Adipose tissue (tissue), 3 donors: ENCODE data around the gene PRM3. TPM values are rescaled to one million over a fixed set of nuclear protein-coding genes. Genes with fewer than 3 reads are reported as not detected.

Source experiments
- H3K27ac ChIP-seq: one replicate; pipeline ENCODE4 v1.5.1; 2013; ENCODE audit warnings: low read depth, low read length
- WGBS, 3 donors: extraction: QIAGEN DNeasy Blood & Tissue Kit; methylation state at CpG; one replicate each; pipeline ENCODE4 v1.1.7; 2013; 5-methylcytosine and 5-hydroxymethylcytosine counted together
- polyA plus RNA-seq, 3 donors: library from polyadenylated mRNA; stranded (reverse); fragments of 200-250 nt; gene quantifications; one replicate each; pipeline ENCODE4 v1.2.3, GENCODE V29; 2013
- donor health status: healthy with polysubstance abuse.
- donor health status: Bipolar disorder and iron deficiency.
- donor health status: healthy.

Gene PRM3
- polyA plus RNA-seq, 3 donors, result not detected

DNA sequence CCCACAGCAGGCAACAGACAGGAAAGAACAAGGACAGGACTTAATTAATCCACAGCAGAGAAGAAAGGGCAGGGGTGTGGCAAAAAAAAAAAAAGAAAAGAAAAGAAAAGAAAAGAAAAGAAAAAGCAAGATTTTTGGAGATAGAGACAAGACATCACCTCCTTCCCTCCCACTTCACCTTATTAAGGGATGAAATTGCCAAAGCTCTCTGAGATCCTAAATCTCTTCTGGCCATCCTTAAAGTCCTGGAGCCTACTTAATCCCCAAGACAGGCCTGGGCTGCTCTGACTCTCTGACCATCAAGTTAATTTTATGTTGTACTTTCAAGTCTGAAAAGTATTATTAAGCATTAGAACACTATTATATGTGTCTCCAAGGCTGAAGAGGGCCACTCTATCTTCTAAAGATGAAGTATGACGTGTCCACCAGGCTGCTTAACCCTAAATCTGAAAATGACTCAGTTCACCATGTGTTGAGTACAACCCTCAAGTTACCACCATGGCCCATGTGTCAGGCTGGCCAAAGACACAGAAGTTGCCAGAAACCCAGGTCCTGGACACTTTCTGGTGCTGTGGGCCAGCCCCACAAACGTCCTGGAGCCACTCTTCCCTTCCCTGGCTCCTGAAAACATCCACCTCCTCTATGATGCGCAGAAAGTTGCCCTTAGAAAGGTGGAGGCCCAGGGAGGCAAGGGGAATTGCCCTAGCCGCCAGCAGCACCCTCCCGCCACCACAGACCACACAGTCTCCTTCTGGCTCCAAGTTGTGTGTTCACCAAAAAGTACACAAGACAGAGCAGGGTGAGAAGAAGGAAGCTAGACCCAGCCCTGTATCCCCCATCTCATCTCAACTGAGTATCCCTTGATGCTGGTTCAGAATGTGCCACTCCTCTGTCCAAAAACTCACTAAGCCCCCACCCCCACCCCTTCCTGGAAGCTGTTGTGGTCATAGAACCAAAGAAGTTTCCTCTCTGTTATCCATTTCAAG lies 20.1 kb downstream of the PRM3 start:
- 75 to 86% (median 82%) methylated on average over 5 of the region's 5 CpGs for WGBS, 3 donors
- H3K27ac ChIP-seq, result no peak overlapping the region

DNA sequence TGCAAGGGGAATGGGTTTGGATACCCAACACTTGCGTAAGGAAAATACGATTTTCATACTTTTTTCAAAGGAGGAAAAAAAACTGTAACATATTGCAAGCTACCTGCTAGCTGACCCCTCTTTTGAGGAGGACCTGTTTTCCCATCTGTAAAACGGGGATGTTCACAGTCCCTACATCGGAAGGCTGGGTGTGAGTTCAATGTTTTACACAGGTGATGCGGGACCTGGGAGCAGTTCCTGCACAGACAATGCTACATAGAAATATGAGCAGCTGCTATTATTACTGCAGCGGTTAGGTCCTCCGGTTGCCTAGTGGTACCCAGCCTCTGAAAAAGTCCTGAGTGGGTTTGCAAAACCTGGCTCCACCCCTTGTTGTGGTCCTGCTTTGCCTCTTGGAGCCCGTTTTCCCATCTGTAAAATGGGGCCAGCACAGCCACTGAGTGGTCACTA lies 20.9 kb downstream of the PRM3 start:
- H3K27ac ChIP-seq, result no peak overlapping the region
- WGBS, 3 donors, result 86 to 93% (median 89%) methylated on average over 8 of the region's 8 CpGs

DNA sequence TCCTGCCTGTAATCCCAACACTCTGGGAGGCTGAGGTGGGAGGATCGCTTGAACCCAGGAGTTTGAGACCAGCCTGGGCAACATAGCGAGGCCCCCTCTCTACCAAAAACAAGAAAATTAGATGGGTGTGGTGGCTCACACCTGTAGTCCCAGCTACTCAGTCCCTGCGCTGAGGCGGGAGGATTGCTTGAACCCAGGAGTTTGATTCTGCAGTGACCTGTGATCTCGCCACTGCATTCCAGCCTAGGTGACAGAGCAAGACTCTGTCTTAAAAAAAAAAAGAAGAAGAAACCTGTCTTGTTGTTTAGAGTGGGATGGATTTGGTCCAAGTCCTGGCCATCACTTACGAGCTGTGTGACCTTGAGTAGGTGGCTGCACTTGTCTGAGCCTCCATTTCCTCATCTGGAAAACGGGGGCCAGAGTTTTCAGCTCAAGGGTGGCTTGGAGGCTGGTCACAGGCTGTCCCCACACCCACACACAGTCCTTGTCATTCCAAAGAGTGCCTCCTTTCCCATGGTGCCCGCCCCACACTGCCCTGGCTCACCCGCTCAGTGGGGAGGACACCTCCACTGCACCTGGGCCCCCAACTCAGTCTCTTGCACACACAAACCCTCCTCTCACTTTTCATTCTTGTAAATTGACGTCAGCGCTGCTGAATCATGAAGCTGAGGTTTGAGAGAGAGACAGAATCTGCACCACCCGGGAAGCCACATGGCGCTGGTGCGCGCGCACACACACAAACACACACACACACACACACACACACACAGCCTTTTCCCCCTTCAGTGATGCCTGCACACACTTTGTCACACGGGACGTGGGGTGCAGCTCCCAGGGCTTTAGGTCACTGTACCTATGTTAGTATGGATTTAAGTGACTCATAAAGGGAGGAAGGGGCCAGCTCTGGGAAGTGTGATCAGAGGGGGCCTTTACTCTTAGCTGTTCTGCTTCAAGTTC lies 21.6 kb downstream of the PRM3 start:
- WGBS, 3 donors, result 79 to 80% (median 80%) methylated on average over 18 of the region's 18 CpGs
- H3K27ac ChIP-seq, result no peak overlapping the region

DNA sequence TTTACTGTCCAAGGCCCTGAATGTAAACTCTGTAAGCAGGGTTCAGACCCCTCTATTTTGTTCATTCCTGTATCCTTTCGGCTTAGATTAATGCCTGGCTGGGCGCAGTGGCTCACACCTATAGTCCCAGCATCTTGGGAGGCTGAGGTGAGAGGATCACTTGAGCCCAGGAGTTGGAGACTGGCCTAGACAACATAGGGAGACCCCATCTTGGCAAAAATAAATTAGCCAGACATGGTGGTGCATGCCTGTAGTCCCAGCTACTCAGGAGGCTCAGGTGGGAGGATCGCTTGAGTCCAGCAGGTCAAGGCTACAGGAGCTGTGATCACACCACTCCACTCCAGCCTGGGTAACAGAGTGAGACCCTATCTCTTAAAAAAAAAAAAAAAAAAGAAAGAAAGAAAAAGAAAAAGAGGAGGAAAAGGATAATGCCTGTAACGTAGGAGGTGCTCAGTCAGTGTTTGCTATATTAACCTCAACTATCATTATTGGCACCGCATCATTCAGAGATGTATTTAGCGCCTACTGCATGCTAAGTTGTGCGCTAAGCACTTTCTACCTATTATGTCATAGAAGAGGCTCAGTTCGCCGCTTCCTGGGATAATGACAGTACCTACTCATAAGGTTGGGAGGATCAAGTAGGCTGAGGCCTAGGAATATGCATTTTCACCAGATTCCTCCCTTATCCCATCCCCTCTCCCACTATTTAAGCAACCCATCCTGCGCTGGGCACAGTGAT lies 22.5 kb downstream of the PRM3 start:
- 93 to 96% (median 95%) methylated on average over 10 of the region's 10 CpGs for WGBS, 3 donors
- no peak overlapping the region for H3K27ac ChIP-seq

DNA sequence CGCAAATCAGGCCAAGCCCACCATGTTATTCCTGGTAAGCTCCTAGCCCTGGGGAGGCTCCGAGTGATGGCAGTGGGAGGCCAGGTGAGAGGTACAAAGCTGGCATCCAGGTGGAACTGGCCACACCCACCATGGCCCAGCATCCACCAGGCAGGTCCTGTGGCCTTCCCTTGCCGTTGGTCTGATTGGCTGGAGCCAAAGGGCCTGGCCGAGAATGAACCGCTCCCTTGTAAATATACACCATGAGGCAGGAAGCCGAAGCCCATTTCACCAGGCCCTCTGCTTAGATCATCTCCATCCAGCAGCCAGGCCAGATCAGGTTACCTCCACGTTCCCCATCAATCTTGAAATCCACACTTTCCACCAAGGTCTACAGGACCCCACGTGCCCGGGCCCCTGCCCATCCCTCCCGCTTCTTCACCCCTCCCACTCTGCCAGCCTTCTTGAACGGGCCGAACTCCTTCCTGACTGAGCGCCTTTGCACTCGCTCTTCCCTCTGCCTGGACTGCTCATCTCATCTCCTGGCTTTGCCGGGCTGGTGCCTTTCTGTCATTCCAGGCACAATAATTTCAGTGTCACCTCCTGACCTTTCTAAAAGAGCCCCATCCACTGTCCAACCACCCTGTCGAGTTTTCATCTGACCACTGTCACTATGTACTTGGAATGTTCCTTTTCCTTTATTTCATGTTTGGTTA lies 23.2 kb downstream of the PRM3 start:
- 71 to 81% (median 73%) methylated on average over 16 of the region's 16 CpGs for WGBS, 3 donors
- H3K27ac ChIP-seq, result no peak overlapping the region

DNA sequence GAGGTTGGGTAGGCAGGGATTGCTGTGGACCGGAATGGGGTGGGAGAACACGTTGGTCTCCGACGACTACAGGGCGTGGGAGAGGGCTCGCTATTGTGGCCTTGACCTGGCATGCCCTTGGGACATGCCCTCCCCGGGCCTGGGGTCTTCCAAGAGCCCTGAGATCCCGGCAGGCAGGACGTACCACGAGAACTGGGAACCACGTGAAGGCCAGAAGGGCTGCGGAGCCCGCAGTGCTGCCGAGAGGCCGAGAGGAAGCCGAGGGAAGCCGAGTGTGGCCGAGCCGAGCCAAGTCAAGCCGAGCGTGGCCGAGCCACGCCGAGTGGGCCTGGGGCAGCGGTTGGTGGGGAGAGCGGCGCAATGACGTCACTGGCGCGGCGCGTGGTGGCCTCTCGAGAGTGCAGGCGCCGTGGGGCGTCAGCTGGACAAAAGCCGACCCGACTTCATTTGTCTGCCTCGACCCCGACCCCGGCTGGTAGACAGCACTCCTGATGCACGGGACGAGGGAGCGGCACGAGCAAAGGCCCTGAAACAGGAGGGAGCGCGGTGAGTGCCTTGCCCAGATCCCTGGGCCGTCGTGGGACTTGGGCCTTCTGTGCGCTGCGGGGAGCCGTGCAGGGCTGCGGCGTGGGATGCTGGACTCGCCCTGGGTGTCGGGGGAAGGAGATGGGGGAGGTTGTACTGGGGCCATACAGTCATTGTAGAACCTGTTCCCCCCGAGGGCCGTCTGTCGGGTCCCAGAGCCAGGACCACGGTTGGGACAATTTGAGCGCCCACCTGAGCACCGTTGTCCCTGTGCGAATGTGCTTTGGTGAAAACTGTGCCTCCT lies 24.0 kb downstream of the PRM3 start:
- 90 to 95% (median 91%) methylated on average over 63 of the region's 63 CpGs for WGBS, 3 donors
- H3K27ac ChIP-seq, result no peak overlapping the region

DNA sequence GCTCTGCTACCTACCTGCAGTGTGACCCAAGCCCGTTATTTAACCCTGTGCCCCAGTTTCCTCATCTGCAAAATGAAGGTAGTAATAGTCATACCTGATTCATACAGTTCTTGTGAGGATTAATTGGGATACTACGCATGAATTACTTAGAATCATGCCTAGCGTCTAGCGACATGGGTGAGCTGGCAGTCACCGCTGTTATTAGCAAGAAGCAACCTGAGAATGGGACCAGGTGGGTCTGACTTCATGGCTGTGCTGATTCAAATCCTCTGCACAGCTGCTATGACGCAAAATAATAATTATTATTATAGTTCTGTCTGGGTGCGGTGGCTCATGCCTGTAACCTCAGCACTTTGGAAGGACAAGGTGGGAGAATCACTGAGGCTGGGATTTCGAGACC lies 25.3 kb downstream of the PRM3 start:
- no peak overlapping the region for H3K27ac ChIP-seq
- WGBS, 3 donors, result 85 to 95% (median 93%) methylated on average over 8 of the region's 8 CpGs

DNA sequence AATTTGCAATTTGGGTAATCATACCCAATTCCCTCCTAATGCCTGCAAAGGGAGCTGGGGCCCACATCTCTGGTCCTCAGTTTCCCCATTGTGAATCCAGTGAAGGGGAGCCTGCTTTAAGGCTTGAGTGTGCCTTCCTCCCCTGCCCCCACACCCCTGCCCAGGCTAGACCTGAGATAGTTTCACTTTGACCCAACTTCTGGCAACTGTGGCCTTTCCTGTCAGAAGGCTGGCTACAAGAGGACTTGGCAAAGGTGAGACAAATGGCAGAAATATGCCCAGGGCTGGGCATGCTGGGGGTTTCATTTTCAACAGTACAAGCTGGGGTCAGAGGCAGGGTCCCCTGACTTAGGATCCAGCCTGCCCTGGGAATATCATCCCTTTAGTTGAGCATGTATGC lies 27.4 kb downstream of the PRM3 start:
- no peak overlapping the region for H3K27ac ChIP-seq

DNA sequence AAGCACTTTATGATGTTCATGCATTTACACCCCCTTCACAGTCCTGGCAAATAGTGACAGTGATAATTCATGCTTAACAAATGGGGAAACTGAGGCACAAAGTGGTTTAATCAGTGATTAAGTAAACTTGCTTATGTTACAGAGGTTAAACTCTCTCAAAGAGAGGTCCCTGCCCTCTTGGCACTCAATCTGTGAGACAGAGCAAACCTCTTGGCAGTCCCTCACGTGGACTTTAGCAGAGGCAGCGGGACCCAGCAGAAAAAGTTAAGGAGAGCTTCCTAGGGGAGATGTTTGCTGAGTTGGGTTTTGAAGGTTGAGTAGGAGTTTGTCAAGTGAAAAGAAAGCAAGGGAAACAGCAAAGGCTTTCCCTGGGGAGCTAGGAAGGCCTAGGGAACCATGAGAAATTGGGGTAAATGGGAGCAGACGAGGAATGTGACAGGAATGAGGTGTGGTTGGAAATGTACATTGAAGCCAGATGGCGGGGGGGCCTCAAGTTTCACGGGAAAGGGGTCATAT lies 28.1 kb downstream of the PRM3 start:
- WGBS, 3 donors, result 75 to 91% (median 88%) methylated on average over 5 of the region's 5 CpGs
- H3K27ac ChIP-seq, result no peak overlapping the region

DNA sequence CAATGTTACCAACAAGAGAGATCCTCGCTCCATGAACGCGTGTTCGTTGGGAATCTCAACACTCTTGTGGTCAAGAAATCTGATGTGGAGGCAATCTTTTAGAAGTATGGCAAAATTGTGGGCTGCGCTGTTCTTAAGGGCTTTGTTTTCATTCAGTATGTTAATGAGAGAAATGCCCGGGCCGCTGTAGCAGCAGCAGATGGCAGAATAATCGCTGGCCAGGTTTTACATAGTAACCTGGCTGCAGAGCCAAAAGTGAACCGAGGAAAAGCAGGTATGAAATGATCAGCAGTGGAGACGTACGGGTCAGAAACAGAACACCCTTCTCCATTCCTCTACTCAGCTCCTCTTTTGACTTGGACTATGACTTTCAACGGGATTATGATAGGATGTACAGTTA lies 30.8 kb downstream of the PRM3 start:
- 66 to 88% (median 87%) methylated on average over 12 of the region's 12 CpGs for WGBS, 3 donors

DNA sequence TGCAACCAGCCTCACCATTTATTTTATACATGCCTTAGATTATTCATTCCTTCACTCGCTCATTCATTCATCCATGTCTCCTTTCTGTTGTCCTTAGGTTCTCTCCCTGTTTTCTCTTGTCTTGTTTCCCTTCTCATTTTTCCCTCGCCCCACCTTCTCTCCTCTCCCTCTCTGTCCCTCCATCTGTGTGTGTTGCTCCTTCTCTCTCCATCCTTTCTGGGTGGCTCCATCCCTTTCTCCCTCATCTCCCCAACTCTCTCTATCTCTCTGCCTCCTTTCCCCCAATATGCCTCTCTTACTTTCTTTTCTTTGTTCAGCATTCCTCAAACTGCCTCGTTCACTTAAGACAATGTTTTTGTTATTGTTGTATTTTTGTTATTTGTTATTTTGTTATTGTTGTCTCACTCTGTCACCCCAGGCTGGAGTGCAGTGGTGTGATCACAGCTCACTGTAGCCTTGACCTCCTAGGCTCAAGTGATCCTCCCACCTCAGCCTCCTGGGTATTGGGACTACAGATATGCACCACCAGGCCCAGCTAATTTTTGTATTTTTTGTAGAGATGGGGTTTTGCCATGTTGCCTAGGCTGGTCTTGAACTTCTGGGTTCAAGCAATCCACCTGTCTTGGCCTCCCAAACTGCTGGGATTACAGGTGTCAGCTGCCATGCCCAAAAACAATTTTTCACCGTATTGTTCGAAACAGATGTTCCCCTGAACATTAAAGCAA lies 31.8 kb downstream of the PRM3 start:
- 89 to 94% (median 93%) methylated on average over 5 of the region's 5 CpGs for WGBS, 3 donors
- H3K27ac ChIP-seq, result no peak overlapping the region

More for the DNA sequence above, 30.8 kb downstream of the PRM3 start:
- H3K27ac ChIP-seq, result no peak overlapping the region

DNA sequence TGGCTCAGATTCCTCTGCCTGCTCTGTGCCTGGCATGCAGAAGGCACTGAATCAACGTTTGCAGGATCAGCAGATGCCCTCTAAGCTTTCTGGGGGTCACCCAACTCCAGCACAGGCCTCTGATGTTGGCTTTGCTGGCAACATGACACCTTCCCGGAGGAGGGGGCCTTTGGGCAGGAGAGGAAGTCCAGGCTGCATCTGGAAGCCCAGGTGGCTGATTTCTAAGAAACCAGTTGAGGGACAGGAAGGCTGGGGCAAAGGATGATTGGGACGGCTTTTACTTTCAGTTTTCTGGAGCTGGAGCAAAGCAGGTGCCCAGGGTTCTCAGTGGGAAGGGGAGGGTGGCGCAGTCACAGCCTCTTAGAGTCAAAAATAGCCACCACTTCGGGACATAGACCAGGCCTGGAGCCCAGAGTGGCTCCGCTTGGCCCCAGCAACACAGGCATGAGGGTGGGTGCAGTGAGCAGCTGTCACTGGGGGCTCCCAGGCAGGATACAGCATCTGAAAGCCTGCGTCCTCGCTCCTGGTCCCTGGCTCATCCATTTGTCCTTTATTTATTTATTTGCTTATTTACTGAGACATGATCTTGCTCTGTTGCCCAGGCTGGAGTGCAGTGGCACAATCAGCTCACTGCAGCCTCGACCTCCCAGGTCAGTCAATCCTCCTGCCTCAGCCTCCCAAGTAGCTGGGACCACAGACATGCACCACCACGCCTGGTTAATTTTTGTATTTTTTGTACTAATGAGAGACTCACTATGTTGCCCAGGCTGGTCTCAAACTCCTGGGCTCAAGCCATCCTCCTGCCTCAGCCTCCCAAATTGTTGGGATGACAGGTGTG lies 32.6 kb downstream of the PRM3 start:
- H3K27ac ChIP-seq, result no peak overlapping the region
- WGBS, 3 donors, result 67 to 75% (median 69%) methylated on average over 10 of the region's 10 CpGs

DNA sequence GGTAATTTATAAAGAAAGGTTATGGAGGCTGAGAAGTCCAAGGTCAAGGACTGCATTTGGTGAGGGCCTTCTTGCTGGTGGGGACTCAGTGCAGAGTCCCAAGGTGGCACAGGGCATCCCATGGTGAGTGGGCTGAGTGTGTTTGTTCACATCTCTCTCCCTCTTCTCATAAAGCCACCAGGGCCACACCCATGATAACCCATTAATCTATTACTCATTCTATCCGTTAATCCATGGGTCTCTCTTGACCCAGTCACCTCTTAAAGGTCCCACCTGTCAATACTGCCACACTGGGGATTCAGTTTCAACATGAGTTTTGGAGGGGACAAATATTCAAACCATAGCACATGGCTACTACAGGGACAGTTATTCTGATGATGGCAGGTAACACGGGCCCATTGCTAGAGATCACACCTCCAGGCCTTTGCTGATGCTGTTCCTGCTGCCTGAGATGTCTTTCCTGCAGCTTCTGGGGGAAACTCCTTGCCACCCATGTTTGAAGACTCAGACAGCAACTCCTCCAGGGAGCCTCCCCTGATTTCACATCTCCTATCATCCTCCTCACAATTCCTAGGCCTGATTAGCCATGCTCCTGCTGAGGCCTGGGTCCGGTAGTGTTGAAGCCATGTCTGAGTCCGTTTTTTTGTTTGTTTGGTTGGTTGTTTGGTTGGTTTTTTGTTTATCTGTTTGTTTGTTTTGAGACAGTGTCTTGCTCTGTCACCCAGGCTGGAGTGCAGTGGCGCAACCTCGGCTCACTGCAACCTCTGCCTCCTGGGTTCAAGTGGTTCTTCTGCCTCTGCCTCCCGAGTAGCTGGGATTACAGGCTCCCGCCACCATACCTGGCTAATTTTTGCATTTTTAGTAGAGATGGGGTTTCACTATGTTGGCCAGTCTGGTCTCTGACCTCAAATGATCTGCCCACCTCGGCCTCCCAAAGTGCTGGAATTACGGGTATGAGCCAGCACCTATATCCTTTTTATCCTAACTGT lies 33.5 kb downstream of the PRM3 start:
- no peak overlapping the region for H3K27ac ChIP-seq
- WGBS, 3 donors, result 86 to 88% (median 88%) methylated on average over 10 of the region's 10 CpGs
